Neutrophil (primary cell): Measurements from ENCODE around the gene IL18R1.

Experiments
- H3K27ac ChIP-seq: fragments of 200-600 bp; sonication (generic); 2 replicates; pipeline ENCODE4 v1.5.1; 2016; ENCODE audit warnings: mild to moderate bottlenecking, moderate library complexity
- H3K27me3 ChIP-seq: fragments of 200-600 bp; sonication (generic); 2 replicates; pipeline ENCODE4 v1.6.0; 2016; ENCODE audit warnings: mild to moderate bottlenecking
- H3K36me3 ChIP-seq: fragments of 200-600 bp; sonication (generic); 2 replicates; pipeline ENCODE4 v1.5.1; 2017
- H3K4me1 ChIP-seq, 2 experiments: fragments of 200-600 bp in 1 of 2; sonication (generic) in 1 of 2; 1 replicate in 1 of 2; 2 replicates in 1 of 2; pipeline versions ENCODE4 v1.5.1 to v1.6.1; 2013 to 2016; ENCODE audit warnings: low read depth in 1 of 2, low read length in 1 of 2, mild to moderate bottlenecking in 1 of 2, moderate library complexity in 1 of 2; ENCODE audit not compliant: control insufficient read depth in 1 of 2, insufficient read depth in 1 of 2
- H3K4me3 ChIP-seq, 2 experiments: fragments of 200-600 bp in 1 of 2; sonication (generic) in 1 of 2; 1 replicate in 1 of 2; 2 replicates in 1 of 2; pipeline ENCODE4 v1.5.1; 2013 to 2016; ENCODE audit warnings: low read depth in 1 of 2, low read length in 1 of 2, mild to moderate bottlenecking in 1 of 2, moderate library complexity in 1 of 2
- H3K9me3 ChIP-seq: fragments of 200-600 bp; sonication (generic); 2 replicates; pipeline ENCODE4 v1.5.1; 2016
- CTCF ChIP-seq: fragments of 200-600 bp; sonication (generic); IDR thresholded peaks from 2 replicates; pipeline ENCODE4 v1.5.1; 2016; ENCODE audit warnings: antibody characterized with exemption

The IL18R1 gene

GRCh38 chr2:102358496-102358895, 2.9 kb downstream of the IL18R1 start:
- Histone ChIP-seq H3K27ac (peak overlapping the region; percentile 87), H3K36me3 (peaks cover 5% of the 10 kb centered on the region), H3K9me3 (no peaks in the 10 kb centered on the region), H3K4me3 (peak overlapping the region; percentile 93 to 94), H3K27me3 (peaks cover 5% of the 10 kb centered on the region), H3K4me1 (peaks cover 52 to 58% of the 10 kb centered on the region in 2 experiments)
- TF ChIP-seq CTCF = no peak

- H3K4me1 ChIP-seq = peaks cover 52 to 58% of the 10 kb centered on the region in 2 experiments
- no peaks in the 10 kb centered on the region for H3K9me3 ChIP-seq
- H3K27ac ChIP-seq = no peak overlapping the region
- H3K27me3 ChIP-seq = no peaks in the 10 kb centered on the region
- no peak overlapping the region for H3K4me3 ChIP-seq
- H3K36me3 ChIP-seq = peaks cover 15% of the 10 kb centered on the region
- TF ChIP-seq CTCF = no peak
Measured at GRCh38 chr2:102359527-102359926, 3.9 kb downstream of the IL18R1 start.

GRCh38 chr2:102361632-102362241, 6.1 kb downstream of the IL18R1 start:
- H3K4me1 ChIP-seq = peaks cover 39 to 47% of the 10 kb centered on the region in 2 experiments
- no peak overlapping the region for H3K4me3 ChIP-seq
- no peak overlapping the region for H3K27ac ChIP-seq
- peaks cover 19% of the 10 kb centered on the region for H3K36me3 ChIP-seq
- no peak for TF ChIP-seq CTCF
- H3K27me3 ChIP-seq = no peaks in the 10 kb centered on the region
- no peaks in the 10 kb centered on the region for H3K9me3 ChIP-seq

- no peak overlapping the region for H3K27ac ChIP-seq
- no peak for TF ChIP-seq CTCF
- no peak overlapping the region for H3K4me3 ChIP-seq
- peaks cover 38% of the 10 kb centered on the region for H3K36me3 ChIP-seq
- no peaks in the 10 kb centered on the region for H3K27me3 ChIP-seq
- no peaks in the 10 kb centered on the region for H3K9me3 ChIP-seq
- peaks cover 33 to 41% of the 10 kb centered on the region in 2 experiments for H3K4me1 ChIP-seq
Measured at GRCh38 chr2:102365763-102366162, 10.2 kb downstream of the IL18R1 start.

GRCh38 chr2:102366406-102367112, 11.0 kb downstream of the IL18R1 start:
- H3K4me3 ChIP-seq = no peak overlapping the region
- TF ChIP-seq CTCF = no peak
- peaks cover 42% of the 10 kb centered on the region for H3K36me3 ChIP-seq
- peaks cover 30 to 41% of the 10 kb centered on the region in 2 experiments for H3K4me1 ChIP-seq
- H3K27ac ChIP-seq = peak overlapping the region; percentile 60
- no peaks in the 10 kb centered on the region for H3K27me3 ChIP-seq
- no peaks in the 10 kb centered on the region for H3K9me3 ChIP-seq
